HepG2 (cell line): ENCODE measurements around the gene ASB7. TPM values are rescaled to one million over a fixed set of nuclear protein-coding genes. Genes with fewer than 3 reads are reported as not detected.
A peak's percentile ranks its signal among the peaks of the same experiment; 100 is the strongest.

Source experiments
- ATAC-seq: fragments of 200-7000 bp; cut with Tn5 transposase; 3 replicates; pipeline ENCODE4 v1.9.1; 2020; ENCODE audit warnings: mild to moderate bottlenecking, moderate library complexity
- BruUV-seq: library from RNA; stranded (reverse); fragments of 400-500 nt; replicated peaks from 2 replicates; lab custom pipeline; 2021; lab: Mats Ljungman, UMichigan
- CTCF ChIA-PET: fragments of 300-600 bp; formaldehyde crosslinking; extraction: SDS; loops from one replicate; lab custom pipeline; 2021; ENCODE audit warnings: low total read pairs, inconsistent platforms, low intra/inter-chr PET ratio; lab: Yijun Ruan, JAX
- POLR2A ChIA-PET: fragments of 350-600 bp; sonication (Branson Sonifier 250); formaldehyde crosslinking; loops from one replicate; lab custom pipeline; 2020; ENCODE audit warnings: antibody characterized with exemption, inconsistent platforms; lab: Yijun Ruan, JAX
- DNase-seq: peaks from one replicate; pipeline ENCODE4 v3.0.0-alpha.2; 2015; ENCODE audit warnings: low spot score
- FAIRE-seq: peaks from 3 replicates; lab custom pipeline; 2011; peaks lifted over from hg19 to GRCh38; lab: Jason Lieb, UNC
- H2AFZ ChIP-seq: one replicate; pipeline ENCODE4 v1.6.1; 2011; ENCODE audit warnings: low read length, inconsistent platforms
- H3K27ac ChIP-seq: fragments of 300-600 bp; 3 replicates; pipeline ENCODE4 v1.8.0; 2011; ENCODE audit warnings: mixed run types, mild to moderate bottlenecking, mixed read lengths, low read length, inconsistent platforms; ENCODE audit not compliant: insufficient read depth; ENCODE audit errors: extremely low read length
- H3K27me3 ChIP-seq, 2 experiments: fragments of 200-600 bp in 1 of 2; 2 replicates in 1 of 2; 3 replicates in 1 of 2; pipeline versions ENCODE4 v1.6.0 to v1.8.0; 2011; ENCODE audit warnings: low read length in 2 of 2, mild to moderate bottlenecking in 2 of 2, moderate library complexity in 2 of 2, inconsistent platforms in 1 of 2; ENCODE audit not compliant: insufficient read depth in 2 of 2, control insufficient read depth in 1 of 2
- H3K36me3 ChIP-seq, 2 experiments: fragments of 200-600 bp in 1 of 2; replicated peaks in 1 of 2; 2 replicates in 1 of 2; 3 replicates in 1 of 2; pipeline versions ENCODE4 v1.5.1 to v1.8.0; 2011; ENCODE audit warnings: low read length in 2 of 2, inconsistent platforms in 1 of 2; ENCODE audit not compliant: insufficient read depth in 2 of 2, control insufficient read depth in 1 of 2
- H3K4me1 ChIP-seq: 2 replicates; pipeline ENCODE4 v1.5.1; 2012; ENCODE audit warnings: low read length, inconsistent platforms; ENCODE audit not compliant: insufficient read depth
- H3K4me2 ChIP-seq: 2 replicates; pipeline ENCODE4 v1.6.0; 2011; ENCODE audit warnings: low read depth, low read length, inconsistent platforms
- H3K4me3 ChIP-seq, 3 experiments: fragments of 200-600 bp in 1 of 3; sonication (generic), shearing (Covaris generic) in 1 of 3; replicated peaks in 1 of 3; 2 replicates each; pipeline ENCODE4 v1.5.1; 2011 to 2016; ENCODE audit warnings: low read length in 3 of 3, inconsistent platforms in 2 of 3, low read depth in 2 of 3, mild to moderate bottlenecking in 2 of 3, control low read depth in 1 of 3, mixed read lengths in 1 of 3; ENCODE audit not compliant: insufficient read depth in 1 of 3
- H3K79me2 ChIP-seq: one replicate; pipeline ENCODE4 v1.6.1; 2011; ENCODE audit warnings: low read length, inconsistent platforms; ENCODE audit not compliant: insufficient read depth
- H3K9ac ChIP-seq: 2 replicates; pipeline ENCODE4 v1.6.0; 2011; ENCODE audit warnings: mild to moderate bottlenecking, low read depth, low read length, inconsistent platforms; ENCODE audit not compliant: insufficient read depth
- H3K9me3 ChIP-seq: 2 replicates; pipeline ENCODE4 v1.5.1; 2012; ENCODE audit warnings: mild to moderate bottlenecking, low read length
- H4K20me1 ChIP-seq: 2 replicates; pipeline ENCODE4 v1.6.0; 2011; ENCODE audit warnings: inconsistent platforms, mild to moderate bottlenecking, low read length, moderate library complexity; ENCODE audit not compliant: insufficient read depth
- AGO1 ChIP-seq: fragments of 200-400 bp; formaldehyde crosslinking; IDR thresholded peaks from 2 replicates; pipeline ENCODE4 v1.6.1; 2017; ENCODE audit warnings: mild to moderate bottlenecking, low read depth, low read length, moderate library complexity; ENCODE audit not compliant: poor library complexity, severe bottlenecking
- CBX2 ChIP-seq, 2 experiments: fragments of 200-600 bp in 1 of 2; sonication (generic); formaldehyde crosslinking in 1 of 2; IDR thresholded peaks; 2 replicates each; pipeline versions ENCODE4 v1.7.0 to v1.8.1; 2018 to 2022; ENCODE audit warnings: low read depth in 2 of 2, low read length in 1 of 2, mild to moderate bottlenecking in 1 of 2, missing genetic modification reagents in 1 of 2
- EEA1 ChIP-seq: sonication (generic); formaldehyde crosslinking; IDR thresholded peaks from 2 replicates; pipeline ENCODE4 v1.5.1; 2020; ENCODE audit warnings: mild to moderate bottlenecking, missing genetic modification reagents, borderline replicate concordance
- ELF1 ChIP-seq: sonication (generic); formaldehyde crosslinking; IDR thresholded peaks from 2 replicates; pipeline ENCODE4 v1.4.0; 2020; ENCODE audit warnings: missing genetic modification reagents
- LRRFIP1 ChIP-seq: sonication (generic); formaldehyde crosslinking; conservative IDR thresholded peaks from 2 replicates; pipeline ENCODE4 v1.4.0; 2020; ENCODE audit warnings: missing genetic modification reagents
- MYC ChIP-seq: sonication (generic); formaldehyde crosslinking; IDR thresholded peaks from 2 replicates; pipeline ENCODE4 v1.9.0; 2021; ENCODE audit warnings: missing genetic modification reagents, borderline replicate concordance
- MYNN ChIP-seq: sonication (generic); formaldehyde crosslinking; IDR thresholded peaks from 2 replicates; pipeline ENCODE4 v1.4.0; 2020; ENCODE audit warnings: mild to moderate bottlenecking, low read depth, missing genetic modification reagents
- NCOR1 ChIP-seq: fragments of 200-600 bp; sonication (generic); IDR thresholded peaks from 2 replicates; pipeline ENCODE4 v1.7.0; 2017; ENCODE audit warnings: antibody characterized with exemption, low read length, borderline replicate concordance
- PAF1 ChIP-seq: IDR thresholded peaks from 2 replicates; pipeline ENCODE4 v1.6.1; 2016; ENCODE audit warnings: missing genetic modification reagents, missing compliant biosample characterization
- SMAD1 ChIP-seq: sonication (generic); formaldehyde crosslinking; IDR thresholded peaks from 2 replicates; pipeline ENCODE4 v1.4.0; 2020; ENCODE audit warnings: missing genetic modification reagents, low read depth, mild to moderate bottlenecking, borderline replicate concordance
- TMF1 ChIP-seq: sonication (generic); formaldehyde crosslinking; IDR thresholded peaks from 2 replicates; pipeline ENCODE4 v1.8.1; 2022; ENCODE audit warnings: low read depth, missing genetic modification reagents
- ZBTB1 ChIP-seq: sonication (generic); formaldehyde crosslinking; IDR thresholded peaks from 2 replicates; pipeline ENCODE4 v1.4.0; 2020; ENCODE audit warnings: missing genetic modification reagents, borderline replicate concordance
- ZFP90 ChIP-seq: sonication (generic); formaldehyde crosslinking; IDR thresholded peaks from 2 replicates; pipeline ENCODE4 v1.8.0; 2022; ENCODE audit warnings: missing genetic modification reagents, mild to moderate bottlenecking, inconsistent platforms, borderline replicate concordance
- ZMYM3 ChIP-seq: sonication (generic); formaldehyde crosslinking; IDR thresholded peaks from 2 replicates; pipeline ENCODE4 v1.5.1; 2020; ENCODE audit warnings: mild to moderate bottlenecking, missing genetic modification reagents
- ZNF646 ChIP-seq: sonication (generic); formaldehyde crosslinking; IDR thresholded peaks from 2 replicates; pipeline ENCODE4 v1.9.0; 2021; ENCODE audit warnings: mild to moderate bottlenecking, missing genetic modification reagents
- WGBS: methylation state at CpG from one replicate; pipeline ENCODE4 v1.1.6; 2017; ENCODE audit warnings: low lambda C conversion rate; 5-methylcytosine and 5-hydroxymethylcytosine counted together
- in situ Hi-C: cut with HindIII; loops from 2 replicates; pipeline ENCODE4 v1.10.0; 2017; ENCODE audit warnings: low pct_unique_long_range_greater_than_20kb; ENCODE audit not compliant: extremely low pct_ligation_motif_present
- intact Hi-C: fragments of 100-400 bp; cut with micrococcal nuclease; formaldehyde crosslinking; loops from one replicate; pipeline ENCODE4 v1.10.0; 2022; ENCODE audit not compliant: unreplicated experiment
- polyA plus RNA-seq, 8 experiments: library from polyadenylated mRNA; depleted of rRNA in 3 of 8; stranded (reverse) in 7 of 8; unstranded in 1 of 8; fragments of >200 nt; fragmentation: Illumina TruSeq in 4 of 8; extraction: Trizol in 4 of 8; gene quantifications; 2 replicates each; pipeline versions ENCODE4 v1.2.1 to v1.2.3, GENCODE V29; 2011 to 2016; ENCODE audit warnings: low read depth in 4 of 8, missing spikeins in 1 of 8, mixed read lengths in 1 of 8; ENCODE audit not compliant: insufficient read depth in 1 of 8
- total RNA-seq, 5 experiments: library from RNA; depleted of rRNA; stranded (reverse); fragments of >200 nt; fragmentation: Illumina TruSeq; extraction: Trizol; gene quantifications; 2 replicates each; pipeline ENCODE4 v1.2.3, GENCODE V29; 2016; ENCODE audit warnings: low read depth in 1 of 5

The ASB7 gene
- total and polyA plus RNA-seq, 2 of the 13 experiments (the other 11 are each of a cell fraction or from before 2014, with no cell fraction given), result 7.7 to 12.1 TPM

- TF ChIP-seq ZNF646 (CRISPR knock-in tag) (no peak), TMF1 (CRISPR knock-in tag) (no peak), EEA1 (no peak)
Observed at GRCh38 chr15:100558771-100559254, 43.6 kb upstream of the ASB7 start (continued).

GRCh38 chr15:100559330-100559729 is 43.1 kb upstream of the ASB7 start:
- in situ Hi-C loops (no loop called here), intact Hi-C loops (no loop called here)
- BruUV-seq, result no TSS peak
- peak; percentile 3 for DNase-seq
- 44% methylated on average over 2 of the region's 2 CpGs for WGBS
- Histone ChIP-seq H3K4me2 (no peak overlapping the region), H3K4me3 (no peak overlapping the region), H3K36me3 (no peaks in the 10 kb centered on the region), H3K9ac (no peak overlapping the region), H2AFZ (no peak overlapping the region), H3K27ac (no peak overlapping the region), H3K4me1 (peaks cover 19% of the 10 kb centered on the region), H4K20me1 (no peaks in the 10 kb centered on the region), H3K79me2 (no peaks in the 10 kb centered on the region), H3K27me3 (no peaks in the 10 kb centered on the region), H3K9me3 (no peaks in the 10 kb centered on the region)
- ChIA-PET CTCF (no interaction called here), POLR2A (no interaction called here)
- FAIRE-seq, result no peak
- no peak for ATAC-seq
- TF ChIP-seq MYC (CRISPR knock-in tag), result no peak
- TF ChIP-seq SMAD1 (CRISPR knock-in tag), result no peak
- no peak for TF ChIP-seq ZFP90 (CRISPR knock-in tag)
- TF ChIP-seq MYNN (CRISPR knock-in tag), result no peak
- TF ChIP-seq AGO1, result no peak
- no peak for TF ChIP-seq LRRFIP1 (CRISPR knock-in tag)
- TF ChIP-seq CBX2 (IDR thresholded peaks at IDR 0.05; ENCODE audit: low read depth, low read length), result no peak
- TF ChIP-seq CBX2 (CRISPR knock-in tag; IDR thresholded peaks at IDR 0.05; ENCODE audit: low read depth), result no peak
- TF ChIP-seq ZBTB1, result no peak
- no peak for TF ChIP-seq ELF1
- TF ChIP-seq ZMYM3 (CRISPR knock-in tag), result no peak
- TF ChIP-seq NCOR1, result no peak
- TF ChIP-seq PAF1 (CRISPR knock-in tag), result no peak
